Measurements from ENCODE around the gene CDCA8. TPM values are rescaled to one million over a fixed set of nuclear protein-coding genes. Genes with fewer than 3 reads are reported as not detected.

The CDCA8 gene
- total RNA-seq, 1 experiment from 2014 or later, result 48.5 TPM

DNA sequence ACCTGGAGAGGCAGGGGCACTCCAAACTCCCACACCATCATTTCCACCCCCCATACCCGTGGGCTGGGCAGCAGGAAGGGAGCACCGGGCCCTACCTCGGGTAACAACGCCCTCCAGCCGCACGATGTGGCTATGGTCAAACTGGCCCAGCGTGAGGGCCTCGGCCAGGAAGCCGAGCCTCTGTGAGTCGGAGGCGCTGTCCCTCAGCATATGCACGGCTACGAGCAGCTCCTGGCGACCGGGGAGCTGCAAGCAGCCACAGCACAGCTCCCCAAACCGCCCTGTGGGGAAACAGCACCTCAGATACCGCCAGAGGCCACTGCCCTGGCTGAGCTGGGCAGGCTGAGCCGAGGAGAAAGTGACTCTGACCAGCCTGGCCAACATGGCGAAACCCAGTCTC lies 29.2 kb downstream of the CDCA8 start:
- H3K23me2 ChIP-seq (ENCODE audit: insufficient read length, low read depth, low read length, poor library complexity, severe bottlenecking), result no peaks in the 10 kb centered on the region
- no peak overlapping the region for H3K9ac ChIP-seq (ENCODE audit: extremely low read depth, insufficient read length, low read length)
- H2BK120ac ChIP-seq (ENCODE audit: low read depth, low read length, poor library complexity, severe bottlenecking), result no peak overlapping the region
- H3K27me3 ChIP-seq (ENCODE audit: insufficient read depth, low read length), result no peaks in the 10 kb centered on the region
- H3K4me3 Mint-ChIP-seq, result no peak overlapping the region
- no peaks in the 10 kb centered on the region for H3K79me2 ChIP-seq (ENCODE audit: insufficient read depth, low read length)
- H3K36me3 Mint-ChIP-seq (ENCODE audit: insufficient read depth in 1 of 3, low read depth in 3 of 3), result no peaks in the 10 kb centered on the region
- no peak overlapping the region for H4K91ac ChIP-seq (ENCODE audit: insufficient read length, low read depth, low read length)
- no peak overlapping the region for H3K4ac ChIP-seq (ENCODE audit: low read depth, low read length)
- TF ChIP-seq, protein P1, sequence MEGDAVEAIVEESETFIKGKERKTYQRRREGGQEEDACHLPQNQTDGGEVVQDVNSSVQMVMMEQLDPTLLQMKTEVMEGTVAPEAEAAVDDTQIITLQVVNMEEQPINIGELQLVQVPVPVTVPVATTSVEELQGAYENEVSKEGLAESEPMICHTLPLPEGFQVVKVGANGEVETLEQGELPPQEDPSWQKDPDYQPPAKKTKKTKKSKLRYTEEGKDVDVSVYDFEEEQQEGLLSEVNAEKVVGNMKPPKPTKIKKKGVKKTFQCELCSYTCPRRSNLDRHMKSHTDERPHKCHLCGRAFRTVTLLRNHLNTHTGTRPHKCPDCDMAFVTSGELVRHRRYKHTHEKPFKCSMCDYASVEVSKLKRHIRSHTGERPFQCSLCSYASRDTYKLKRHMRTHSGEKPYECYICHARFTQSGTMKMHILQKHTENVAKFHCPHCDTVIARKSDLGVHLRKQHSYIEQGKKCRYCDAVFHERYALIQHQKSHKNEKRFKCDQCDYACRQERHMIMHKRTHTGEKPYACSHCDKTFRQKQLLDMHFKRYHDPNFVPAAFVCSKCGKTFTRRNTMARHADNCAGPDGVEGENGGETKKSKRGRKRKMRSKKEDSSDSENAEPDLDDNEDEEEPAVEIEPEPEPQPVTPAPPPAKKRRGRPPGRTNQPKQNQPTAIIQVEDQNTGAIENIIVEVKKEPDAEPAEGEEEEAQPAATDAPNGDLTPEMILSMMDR (conservative IDR thresholded peaks at IDR 0.05), result no peak
- no peak overlapping the region for H2BK20ac ChIP-seq (ENCODE audit: low read depth, low read length, poor library complexity, severe bottlenecking)
- no peak overlapping the region for H3K23ac ChIP-seq (ENCODE audit: insufficient read length, low read depth, low read length)
- no peaks in the 10 kb centered on the region for H3K4me1 ChIP-seq (ENCODE audit: insufficient read depth, low read length)
- no peak overlapping the region for H4K5ac ChIP-seq (ENCODE audit: insufficient read length, low read depth, low read length)
- H3K56ac ChIP-seq (ENCODE audit: insufficient read length, low read depth, low read length), result no peak overlapping the region
- H3K27me3 Mint-ChIP-seq (ENCODE audit: low read depth), result peaks cover 9% of the 10 kb centered on the region
- no peaks in the 10 kb centered on the region for H4K20me1 ChIP-seq (ENCODE audit: control insufficient read depth, insufficient read depth, insufficient read length)
- no peak overlapping the region for H2BK12ac ChIP-seq (ENCODE audit: insufficient read length, low read depth, low read length)
- no peak overlapping the region for H4K8ac ChIP-seq (replicated peaks; ENCODE audit: insufficient read length, low read depth, low read length)
- no CpG with 5 or more reads among the region's 19 CpGs for WGBS (ENCODE audit: extremely low coverage, insufficient read length, low lambda C conversion rate)
- no peak overlapping the region for H2AFZ ChIP-seq (ENCODE audit: low read length)
- no peak overlapping the region for H3K27ac Mint-ChIP-seq
- no peaks in the 10 kb centered on the region for H3K9me3 Mint-ChIP-seq
- H3K27ac ChIP-seq (ENCODE audit: insufficient read length, low read depth, low read length), result no peak overlapping the region
- H3K18ac ChIP-seq (ENCODE audit: insufficient read length, low read depth, low read length), result no peak overlapping the region
- no peaks in the 10 kb centered on the region for H3K9me3 ChIP-seq (ENCODE audit: control insufficient read depth, low read depth, low read length)
- no peak overlapping the region for H3K4me2 ChIP-seq (ENCODE audit: insufficient read depth, insufficient read length, low read length)
- peak; percentile 56 for DNase-seq
- H3K79me1 ChIP-seq (ENCODE audit: insufficient read depth, low read depth, low read length, poor library complexity, severe bottlenecking), result no peaks in the 10 kb centered on the region
- H2AK5ac ChIP-seq (ENCODE audit: insufficient read length, low read length), result no peak overlapping the region
- no peak overlapping the region for H2BK15ac ChIP-seq (ENCODE audit: low read depth, low read length)
- H2BK5ac ChIP-seq (ENCODE audit: insufficient read length, low read length), result no peak overlapping the region
- H3T11ph ChIP-seq (ENCODE audit: low read length), result no peak overlapping the region
- H3K4me1 Mint-ChIP-seq, result peaks cover 9 to 14% of the 10 kb centered on the region in 2 experiments; a peak in 3 of 4 replicates
- no peak overlapping the region; the same call in 1 of the 2 replicates for H3K14ac ChIP-seq (ENCODE audit: insufficient read depth, low read length)
